ENCODE results near the gene TNFRSF18.

DNA sequence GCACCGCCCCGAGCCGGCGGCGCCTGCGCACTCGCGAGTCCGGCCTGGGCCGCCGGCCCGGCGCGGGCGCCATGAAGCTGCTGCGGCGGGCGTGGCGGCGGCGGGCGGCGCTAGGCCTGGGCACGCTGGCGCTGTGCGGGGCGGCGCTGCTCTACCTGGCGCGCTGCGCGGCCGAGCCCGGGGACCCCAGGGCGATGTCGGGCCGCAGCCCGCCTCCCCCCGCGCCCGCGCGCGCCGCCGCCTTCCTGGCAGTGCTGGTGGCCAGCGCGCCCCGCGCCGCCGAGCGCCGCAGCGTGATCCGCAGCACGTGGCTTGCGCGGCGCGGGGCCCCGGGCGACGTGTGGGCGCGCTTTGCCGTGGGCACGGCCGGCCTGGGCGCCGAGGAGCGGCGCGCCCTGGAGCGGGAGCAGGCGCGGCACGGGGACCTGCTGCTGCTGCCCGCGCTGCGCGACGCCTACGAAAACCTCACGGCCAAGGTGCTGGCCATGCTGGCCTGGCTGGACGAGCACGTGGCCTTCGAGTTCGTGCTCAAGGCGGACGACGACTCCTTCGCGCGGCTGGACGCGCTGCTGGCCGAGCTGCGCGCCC lies 25.9 kb upstream of the TNFRSF18 start, which contains the start of gene B3GALT6:
- TF ChIP-seq, protein P1, sequence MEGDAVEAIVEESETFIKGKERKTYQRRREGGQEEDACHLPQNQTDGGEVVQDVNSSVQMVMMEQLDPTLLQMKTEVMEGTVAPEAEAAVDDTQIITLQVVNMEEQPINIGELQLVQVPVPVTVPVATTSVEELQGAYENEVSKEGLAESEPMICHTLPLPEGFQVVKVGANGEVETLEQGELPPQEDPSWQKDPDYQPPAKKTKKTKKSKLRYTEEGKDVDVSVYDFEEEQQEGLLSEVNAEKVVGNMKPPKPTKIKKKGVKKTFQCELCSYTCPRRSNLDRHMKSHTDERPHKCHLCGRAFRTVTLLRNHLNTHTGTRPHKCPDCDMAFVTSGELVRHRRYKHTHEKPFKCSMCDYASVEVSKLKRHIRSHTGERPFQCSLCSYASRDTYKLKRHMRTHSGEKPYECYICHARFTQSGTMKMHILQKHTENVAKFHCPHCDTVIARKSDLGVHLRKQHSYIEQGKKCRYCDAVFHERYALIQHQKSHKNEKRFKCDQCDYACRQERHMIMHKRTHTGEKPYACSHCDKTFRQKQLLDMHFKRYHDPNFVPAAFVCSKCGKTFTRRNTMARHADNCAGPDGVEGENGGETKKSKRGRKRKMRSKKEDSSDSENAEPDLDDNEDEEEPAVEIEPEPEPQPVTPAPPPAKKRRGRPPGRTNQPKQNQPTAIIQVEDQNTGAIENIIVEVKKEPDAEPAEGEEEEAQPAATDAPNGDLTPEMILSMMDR (IDR thresholded peaks at IDR 0.05) = no peak
- peak in 1 of 2 donors; percentile 8 for TF ChIP-seq POLR2A (IDR thresholded peaks at IDR 0.05)
- TF ChIP-seq EP300 (IDR thresholded peaks at IDR 0.05) = no peak
- TF ChIP-seq POLR2AphosphoS5 (IDR thresholded peaks at IDR 0.05) = no peak
